IPS-NIHi7 (cell line): Measurements from ENCODE around the gene CHRM1.
A peak's percentile ranks its signal among the peaks of the same experiment; 100 is the strongest.

ENCODE experiments used
- DNase-seq: peaks from one replicate; pipeline ENCODE4 v3.0.0; 2012; ENCODE audit warnings: mixed read lengths; ENCODE audit errors: extremely low spot score

The CHRM1 gene

DNA sequence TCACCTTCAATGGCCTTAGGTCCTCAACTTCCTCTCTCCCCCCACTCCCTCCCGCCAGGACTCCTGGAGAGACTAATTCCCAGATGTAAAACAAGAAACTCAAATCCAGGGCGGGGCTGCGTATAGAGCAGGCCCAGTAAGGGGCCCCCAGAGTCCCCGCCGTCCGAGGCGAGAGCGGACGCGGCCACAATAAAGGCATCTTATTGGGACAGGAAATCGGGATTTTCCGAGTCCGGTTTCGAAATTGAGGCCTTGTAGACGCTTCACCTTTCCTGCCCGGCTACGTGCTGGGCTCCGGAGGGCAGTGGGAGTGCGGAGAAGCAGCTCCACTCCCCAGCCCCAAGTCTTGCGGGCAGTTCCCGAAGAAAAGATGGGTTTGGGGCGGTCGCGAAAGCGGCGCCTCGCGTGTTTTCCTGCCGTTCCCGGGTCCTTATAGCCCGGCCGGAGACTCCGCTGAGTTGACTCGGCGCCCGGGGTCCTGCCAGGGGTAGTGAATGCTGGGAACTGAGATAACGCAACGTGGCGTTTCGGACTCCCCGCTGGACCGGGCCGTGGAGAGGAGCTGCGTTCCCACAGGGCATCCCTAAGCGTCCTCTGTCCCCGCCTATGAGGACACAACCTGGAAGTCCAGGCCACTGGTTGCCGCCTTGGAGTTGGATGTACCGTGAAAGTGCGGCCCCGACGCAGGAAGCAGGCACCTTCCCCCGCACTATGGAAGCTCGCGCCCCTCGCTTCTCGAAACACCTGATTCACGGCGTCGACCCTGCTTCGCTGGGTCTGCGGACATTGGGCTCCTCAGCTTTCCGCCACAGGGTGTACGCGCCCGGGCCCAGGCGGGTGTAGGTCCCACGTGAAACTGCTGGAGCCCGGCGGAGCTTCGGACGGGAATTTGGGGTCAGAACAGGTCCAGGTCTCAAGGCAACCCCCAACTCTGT is 4.8 kb upstream of the CHRM1 start:
- no peak for DNase-seq

DNA sequence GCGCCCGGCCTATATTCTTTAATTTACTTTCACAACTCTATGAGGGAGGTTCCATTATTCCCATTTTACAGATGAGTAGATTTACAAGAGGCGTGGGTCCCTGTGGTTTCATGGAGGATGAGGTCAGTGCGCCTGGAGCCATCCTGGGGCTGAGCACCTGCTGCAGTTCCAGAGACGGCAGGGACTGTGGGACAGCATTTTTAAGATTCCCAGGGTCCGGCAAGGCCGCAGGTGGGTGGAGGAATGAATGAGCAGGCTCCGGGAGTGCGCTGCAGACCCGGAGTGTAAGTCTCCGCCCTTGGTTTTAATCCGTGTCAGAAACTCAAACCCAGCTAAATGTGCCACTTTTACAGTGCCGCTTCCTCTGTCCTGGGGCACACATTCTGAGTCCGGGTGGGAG is 4.1 kb upstream of the CHRM1 start:
- peak; percentile 69 for DNase-seq

DNA sequence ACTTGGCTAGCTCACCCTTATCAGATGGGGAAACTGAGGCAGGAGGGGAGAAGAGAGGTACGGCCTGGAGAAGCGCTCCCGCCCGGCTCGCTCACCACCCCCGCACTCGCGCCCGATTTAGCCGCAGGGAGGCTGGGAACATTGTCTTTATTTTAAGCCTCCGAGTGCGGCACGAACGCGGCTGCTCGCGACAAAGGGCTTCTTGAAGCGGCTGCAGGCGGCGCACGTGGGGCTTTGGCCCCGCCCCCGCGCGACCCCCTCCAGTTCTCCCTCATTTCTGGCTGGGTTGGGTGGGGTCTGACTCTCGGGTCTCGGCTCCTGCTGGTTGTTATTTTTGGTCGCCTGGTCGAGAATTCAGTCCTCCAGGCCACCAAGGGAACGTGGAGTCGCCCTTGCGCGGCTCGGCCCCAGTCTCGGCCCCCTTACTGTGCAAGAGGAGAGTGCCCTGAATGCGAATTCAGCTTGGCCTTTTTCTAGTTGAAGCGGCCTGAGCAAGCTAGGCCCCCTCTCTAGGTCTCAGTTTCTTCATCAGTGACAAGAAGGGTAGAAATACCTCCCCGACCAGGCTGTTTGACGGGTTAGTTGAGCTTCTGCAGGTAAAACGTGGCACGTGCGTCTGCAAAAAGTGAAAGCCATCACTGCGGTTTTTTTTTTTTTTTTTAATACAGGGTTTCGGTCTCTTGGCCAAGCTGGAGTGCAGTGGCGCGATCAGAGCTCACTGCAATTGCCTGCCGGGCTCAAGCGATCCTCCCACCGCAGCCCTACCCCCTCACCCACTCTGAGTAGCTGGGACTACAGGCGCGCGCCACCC is 2.6 kb upstream of the CHRM1 start:
- no peak for DNase-seq

DNA sequence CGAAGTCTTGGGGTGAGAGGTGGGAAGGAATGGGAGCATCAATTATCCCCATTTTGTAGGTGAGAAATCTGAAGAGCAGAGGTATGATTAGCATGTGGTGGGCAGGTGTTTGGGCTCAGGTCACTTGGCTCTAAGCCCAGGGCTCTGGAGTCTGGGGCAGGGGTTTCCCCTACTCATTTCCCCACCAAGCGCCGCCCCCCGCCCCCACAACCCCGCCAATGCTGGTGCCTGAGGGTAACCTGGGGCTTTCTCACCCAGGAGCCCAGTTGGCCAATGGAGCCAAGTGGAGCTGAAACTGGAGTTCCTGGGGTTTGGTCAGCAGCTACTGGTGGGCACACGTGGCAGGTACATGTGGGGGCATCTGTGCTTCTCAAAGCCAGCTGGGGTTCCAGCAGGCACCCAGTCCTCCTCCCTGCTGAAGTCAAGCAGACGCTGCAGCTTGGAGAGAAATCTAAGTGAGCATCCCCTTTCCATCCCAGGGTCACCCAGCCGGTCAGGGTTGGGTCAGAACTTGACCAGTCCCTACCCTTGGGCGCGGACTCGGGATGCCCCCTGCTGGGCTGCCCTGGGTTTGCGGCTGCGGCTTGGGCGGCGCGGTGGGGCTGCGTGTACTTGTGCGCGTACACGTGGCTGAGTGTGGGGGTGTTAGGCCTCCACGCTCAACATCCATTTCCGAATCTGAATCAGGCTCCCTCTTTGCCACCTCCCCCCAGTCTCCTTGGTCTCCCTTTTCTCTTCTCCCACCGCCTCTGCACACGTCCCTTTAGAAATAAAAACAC is 1.7 kb upstream of the CHRM1 start:
- DNase-seq: peak; percentile 65

DNA sequence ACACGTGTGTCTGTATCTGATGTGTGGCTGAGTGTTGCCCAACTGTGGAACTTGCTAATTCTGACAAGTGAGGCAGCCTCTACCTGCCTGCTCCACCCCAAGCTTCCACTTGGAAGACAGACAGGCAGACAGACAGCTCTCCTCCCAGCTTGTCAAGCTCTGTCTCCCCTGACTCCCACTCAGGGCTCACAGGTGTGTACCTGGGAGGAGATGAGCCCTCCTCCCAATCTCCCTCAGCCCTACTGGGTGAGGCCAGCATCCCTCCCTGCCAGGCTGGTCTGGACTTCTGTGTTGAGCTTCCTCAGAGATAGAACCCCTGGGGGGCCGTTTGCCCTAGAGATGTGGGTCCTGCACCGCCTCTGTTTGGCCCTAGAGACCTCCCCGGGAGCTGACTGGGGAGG is 1.0 kb upstream of the CHRM1 start:
- no peak for DNase-seq

DNA sequence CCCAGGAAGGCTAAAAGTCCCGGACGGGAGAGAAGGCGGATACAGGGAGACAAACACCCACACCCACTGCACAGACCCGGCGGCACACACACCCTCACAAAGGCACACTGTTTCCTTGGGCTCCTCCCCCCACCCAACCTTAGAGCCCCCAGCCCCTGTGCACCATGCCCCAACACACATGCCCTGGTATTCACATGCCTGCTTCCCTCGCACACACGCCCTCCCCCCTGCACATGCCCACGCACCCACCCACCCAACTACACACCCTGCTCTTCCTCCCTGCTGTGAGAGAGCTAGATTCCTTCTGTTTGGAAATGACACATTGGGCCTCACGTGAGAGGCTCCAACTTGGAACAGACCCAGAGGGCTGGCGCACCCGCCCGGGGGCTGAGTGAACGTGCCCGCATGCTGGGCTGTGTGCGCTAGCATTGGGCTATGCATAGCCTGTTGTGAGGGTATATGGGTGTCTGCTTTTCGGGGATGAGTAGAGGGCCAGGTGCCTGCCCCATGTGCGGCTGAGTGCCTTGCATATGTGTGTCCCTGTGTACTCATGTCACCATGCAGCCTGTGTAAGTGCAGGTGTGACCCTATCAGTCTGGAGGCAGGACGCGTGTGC is 518 bp upstream of the CHRM1 start:
- no peak for DNase-seq

DNA sequence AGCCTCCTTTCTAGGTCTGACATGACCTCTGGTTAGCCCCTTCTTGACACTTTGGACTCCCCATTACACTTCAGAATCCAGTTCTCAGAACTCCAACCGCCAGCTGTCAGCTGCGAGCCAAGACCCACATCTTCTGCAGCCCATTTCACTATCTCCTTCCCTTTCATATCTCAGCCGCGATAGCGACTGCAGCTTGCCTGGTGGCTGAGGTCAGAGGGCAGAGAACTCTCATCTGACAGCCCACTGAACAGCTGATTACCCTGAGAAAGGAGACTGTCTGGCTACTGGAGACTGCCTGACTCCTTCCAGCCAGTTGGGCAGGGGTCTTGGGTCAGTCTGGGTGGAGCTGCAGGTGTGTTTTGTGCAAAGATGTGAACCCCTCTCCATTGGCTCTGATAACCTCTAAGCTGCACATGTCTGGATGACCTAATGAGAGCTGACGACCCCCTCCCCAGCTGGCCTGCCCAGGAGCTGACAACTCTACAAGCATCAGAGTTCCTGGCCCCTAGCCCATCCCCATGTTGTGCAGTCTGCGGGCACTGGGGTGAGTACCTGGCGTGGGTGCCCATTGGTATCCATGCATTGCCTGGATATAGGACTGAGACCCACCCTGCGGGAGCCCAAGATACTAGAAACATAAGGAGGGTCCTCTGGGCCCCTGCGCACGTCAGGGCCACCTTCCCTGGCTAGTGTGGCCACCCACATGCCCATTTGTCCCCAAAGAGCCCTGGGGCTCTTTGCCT is 1.1 kb downstream of the CHRM1 start:
- DNase-seq: no peak

DNA sequence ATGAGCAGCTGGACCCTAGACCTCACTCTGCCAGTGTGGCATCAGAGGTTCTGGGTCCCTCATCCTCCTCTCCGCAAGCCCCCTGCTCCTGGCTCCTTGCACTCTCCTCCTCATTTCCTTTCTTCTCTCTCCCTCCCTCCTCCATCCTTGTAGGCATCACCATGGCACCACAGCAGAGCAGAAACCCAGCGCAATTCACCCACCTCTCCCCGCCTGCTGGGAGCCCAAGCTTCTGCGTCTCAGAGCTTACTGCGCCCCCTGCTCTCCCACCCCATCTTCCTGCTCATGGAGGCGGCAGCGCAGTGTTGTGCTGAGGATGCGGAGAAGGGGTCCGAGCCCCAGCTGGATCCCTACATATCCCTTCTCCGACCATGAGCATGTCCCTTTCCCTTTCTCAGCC is 1.7 kb downstream of the CHRM1 start:
- no peak for DNase-seq

DNA sequence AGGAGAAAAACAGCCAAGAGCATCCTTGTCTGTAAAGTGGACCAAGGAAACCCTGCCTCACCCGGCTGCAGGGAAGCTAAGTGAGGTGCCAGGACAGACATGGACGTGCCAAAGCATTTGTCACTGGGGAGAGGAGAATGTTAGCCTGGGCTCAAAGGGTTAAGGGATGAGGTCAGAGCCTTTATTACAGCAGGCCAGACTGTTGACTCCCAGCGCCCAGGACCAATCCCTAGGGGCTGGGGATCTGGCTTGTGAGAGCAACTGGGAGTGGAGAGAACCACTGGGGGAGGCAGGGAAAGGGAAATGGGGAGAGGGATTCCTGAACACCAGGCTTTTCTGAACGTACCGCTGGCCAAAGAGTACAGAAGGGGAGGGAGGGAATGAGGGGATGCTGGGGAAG is 2.6 kb downstream of the CHRM1 start:
- no peak for DNase-seq

DNA sequence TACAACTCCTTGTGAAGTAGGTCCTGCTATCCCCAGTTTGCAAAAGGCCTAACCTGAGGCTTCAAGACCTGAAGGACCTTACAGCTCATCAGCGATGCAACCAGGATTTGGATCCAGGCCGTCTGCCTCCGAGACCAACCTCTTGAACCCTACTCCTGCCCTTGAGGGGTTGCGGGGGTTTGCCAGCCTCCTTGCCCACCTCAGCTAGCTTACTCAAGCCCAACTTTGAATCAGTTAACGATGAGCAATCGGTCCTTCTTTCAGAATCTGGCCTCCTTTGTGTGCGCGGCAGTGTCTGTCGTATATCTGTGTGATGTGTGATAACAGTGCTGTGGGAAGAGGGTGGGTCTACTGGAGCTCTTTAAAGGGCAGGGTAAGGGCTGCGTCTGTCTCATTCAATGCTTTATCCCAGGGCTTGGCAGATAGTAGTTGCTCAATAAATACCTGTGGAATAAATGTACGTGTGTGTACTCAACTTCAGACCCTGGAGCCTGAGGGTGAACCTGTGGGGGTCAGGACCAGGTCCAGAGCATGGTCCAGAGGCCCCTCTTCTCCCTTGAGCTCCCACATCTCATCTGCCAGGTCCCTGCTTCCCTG is 3.2 kb downstream of the CHRM1 start:
- no peak for DNase-seq

DNA sequence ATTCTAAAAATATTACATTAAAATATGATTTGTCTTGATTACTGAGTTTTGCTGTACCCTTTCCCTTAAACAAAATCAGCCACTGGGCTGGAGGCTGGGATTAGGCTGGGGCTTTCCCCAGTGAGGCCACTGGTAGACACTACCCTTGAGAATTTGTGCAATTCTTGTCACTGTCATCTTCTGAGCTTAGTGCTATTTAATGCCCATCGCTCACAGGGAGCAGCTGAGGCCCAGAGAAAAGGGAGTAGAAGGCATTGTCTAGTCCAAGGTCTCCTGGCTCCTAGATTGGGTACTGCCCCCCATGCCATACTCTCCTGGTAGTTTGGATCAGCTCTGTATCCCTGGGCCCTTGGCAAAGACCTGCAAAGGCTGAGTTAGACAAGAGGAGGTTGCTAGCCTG is 6.7 kb downstream of the CHRM1 start:
- no peak for DNase-seq

DNA sequence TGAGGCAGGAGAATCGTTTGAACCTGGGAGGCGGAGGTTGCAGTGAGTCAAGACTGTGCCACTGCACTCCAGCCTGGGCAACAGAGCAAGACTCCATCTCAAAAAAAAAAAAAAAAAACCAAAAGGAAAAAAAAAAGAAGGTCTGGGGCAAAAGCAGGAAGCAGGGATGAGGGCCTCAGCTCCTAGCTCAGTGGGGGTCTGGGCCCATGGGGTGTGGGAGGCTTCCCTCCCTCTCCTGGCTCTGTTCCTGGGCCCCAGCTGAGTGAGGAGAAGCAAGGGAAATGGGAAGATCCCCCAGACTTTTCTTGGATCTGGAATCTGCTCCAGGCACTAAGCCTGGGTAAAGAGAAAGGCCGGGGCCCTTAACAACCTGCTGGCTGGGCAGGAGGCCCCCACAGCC is 8.9 kb downstream of the CHRM1 start:
- DNase-seq: no peak

DNA sequence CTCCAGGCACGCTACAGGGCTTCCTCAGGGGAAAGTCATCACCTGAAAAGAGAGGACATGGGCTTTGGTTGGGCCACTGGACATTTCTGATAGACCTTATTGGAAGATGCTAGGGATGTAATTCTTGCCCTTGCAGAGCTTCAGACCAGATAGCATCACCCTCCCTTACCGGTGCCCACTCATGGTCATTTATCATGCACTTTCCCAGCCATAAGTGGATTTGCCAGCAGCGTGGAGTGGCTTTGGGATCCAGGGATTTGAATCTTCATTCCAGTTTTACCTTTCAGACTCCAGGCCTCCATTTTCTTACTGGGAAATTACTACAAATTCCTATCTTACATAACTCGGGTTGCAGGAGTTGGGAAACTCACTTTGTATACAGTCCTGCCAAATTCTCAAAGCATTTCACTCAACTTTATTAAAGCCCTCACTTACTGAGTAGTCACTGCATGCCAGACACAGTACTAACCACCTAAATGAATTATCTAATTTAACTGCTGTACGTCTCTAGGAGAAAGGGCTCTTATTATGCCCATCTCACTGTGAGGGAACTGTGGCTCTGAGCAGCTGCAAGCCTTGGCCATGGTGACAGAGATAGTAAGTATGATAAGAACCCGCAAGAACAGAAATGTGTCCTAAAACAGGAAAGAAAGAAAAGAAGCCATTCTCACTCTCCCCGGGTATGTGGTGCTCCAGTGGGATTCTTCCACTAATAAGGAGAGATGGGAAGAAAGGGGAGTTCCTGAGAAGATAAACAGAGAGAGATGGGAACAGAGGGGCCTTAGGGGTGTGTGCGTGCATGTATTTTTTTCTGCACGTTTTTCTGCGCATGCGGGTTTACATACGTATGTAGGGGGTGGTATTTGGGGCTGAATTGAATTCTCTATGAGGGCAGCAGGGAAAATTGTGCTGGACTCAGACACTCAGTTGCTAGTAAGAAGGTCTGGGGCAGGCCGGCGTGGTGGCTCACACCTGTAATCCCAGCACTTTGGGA is 9.7 kb downstream of the CHRM1 start:
- no peak for DNase-seq

DNA sequence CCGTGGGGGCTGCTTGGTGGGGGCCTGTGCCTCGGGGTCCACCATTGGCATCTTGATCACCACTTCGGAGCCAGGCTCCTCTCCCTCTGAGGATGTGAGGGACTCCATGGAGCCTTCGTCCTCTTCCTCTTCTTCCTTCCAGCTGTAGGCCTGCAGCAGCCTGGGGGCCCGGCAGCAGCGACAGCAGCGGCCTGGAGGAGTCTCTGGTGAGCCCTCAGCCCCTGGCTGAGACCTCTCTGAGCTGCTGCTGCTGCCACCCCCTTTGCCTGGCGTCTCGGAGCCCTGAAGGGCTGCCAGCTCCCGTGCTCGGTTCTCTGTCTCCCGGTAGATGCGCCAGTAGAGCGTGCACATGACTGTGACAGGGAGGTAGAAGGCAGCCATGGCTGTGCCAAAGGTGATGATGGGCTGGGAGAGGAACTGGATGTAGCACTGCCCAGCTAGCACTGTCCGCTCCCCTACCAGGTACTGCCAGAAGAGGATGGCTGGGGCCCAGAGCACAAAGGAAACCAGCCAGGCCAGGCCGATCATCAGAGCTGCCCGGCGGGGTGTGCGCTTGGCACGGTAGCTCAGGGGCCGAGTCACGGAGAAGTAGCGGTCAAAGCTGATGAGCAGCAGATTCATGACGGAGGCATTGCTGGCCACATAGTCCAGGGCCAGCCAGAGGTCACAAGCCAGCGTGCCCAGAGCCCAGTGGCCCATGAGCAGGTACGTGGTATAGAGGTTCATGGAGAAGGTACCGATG is 10.9 kb downstream of the CHRM1 start:
- DNase-seq: no peak

DNA sequence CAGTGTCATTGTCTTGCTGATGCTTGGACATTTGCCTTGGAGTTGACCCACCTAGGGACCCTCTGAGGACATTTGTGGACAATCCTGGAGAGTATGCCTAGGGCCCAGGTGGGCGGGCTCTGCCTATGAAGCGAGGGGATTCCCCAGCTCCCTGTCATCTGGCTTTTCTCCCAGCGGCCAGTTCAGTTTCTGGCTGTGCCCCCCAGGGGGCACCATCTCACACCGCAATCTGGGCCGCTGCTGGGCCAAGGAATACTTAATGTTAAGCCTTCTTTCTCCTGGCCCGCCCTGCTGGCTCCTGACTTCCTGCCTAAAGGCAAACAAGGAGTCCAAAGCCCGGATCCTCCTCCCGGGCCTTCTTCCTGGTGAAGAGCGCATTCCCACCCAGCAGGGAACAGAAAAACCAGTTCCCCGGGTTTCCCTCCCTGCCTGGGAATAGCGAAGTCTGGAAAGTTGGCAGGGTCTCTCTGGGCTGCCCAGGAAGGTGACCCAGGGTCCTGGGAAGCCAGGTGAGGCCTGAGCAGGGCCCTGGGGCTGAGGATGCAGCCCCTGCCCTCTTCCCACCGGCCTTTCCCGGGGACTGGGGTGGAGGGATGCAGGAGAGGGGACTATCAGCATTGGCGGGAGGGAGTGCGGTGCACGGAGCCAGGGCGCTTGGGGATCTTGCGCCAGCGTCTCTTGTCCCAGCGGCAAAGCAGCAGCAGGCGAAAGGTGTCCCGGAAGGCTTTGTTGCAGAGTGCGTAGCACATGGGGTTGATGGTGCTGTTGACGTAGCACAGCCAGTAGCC is 11.9 kb downstream of the CHRM1 start:
- DNase-seq: peak; percentile 96

DNA sequence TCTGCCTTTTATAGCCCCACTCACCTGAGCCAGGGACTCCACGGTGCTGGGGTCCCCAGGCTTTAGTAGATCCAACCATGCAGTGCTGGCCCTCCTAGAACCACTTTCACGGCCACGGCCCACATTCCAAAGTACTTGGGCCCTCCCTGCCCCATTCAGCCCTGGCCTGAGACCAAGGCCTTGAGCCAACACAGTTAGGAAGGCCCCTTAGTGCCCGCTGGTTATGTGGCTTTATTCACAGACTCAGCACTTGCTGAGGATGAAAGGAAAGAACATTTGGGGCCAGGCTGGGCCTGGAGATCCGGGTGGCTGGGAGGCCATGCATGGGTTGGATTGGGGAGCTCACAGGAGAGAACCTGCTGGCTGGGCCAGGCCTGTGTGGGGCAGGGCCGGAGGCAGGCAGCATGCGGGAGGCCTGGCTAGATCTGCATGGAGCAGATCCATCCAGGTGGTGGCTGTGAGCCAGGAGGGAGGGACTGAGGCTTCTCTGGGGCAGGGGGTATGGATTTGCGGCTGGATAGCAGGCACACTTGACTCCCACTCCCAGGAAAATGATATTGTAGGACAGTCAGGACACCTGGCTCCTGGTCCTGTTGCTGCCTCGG is 12.6 kb downstream of the CHRM1 start:
- no peak for DNase-seq

DNA sequence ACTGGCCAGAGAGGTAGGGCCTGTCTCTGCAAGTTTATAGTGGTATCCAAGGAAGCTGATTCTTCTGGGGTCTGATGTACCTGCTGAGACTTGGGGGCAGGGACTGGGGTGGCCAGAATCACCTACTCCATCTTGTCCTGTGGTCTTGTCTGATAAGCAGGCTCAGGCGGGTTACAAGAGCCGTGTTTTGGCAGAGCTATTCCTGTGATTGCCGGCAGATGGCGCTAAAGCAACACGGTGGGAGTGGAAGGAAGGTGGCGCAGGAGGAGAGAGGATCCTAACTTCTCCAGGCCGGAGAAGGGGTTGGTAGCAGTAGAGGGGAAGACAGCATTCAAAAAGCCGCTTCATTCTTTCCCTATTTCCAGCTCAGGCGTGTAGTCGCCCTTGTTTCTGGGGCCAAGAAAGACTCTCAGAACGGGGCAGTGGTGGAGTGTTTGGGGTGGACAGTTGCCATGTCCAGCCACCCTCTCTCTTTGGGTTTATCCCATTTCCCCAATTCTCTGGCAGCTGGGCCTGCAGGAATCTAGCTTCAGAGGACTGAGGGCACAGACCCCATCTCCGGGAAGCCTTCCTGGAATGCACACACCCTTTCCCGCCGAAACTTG is 15.1 kb downstream of the CHRM1 start:
- DNase-seq: peak; percentile 90
